A673 (cell line): Measurements from ENCODE around the gene PDGFB. TPM values are rescaled to one million over a fixed set of nuclear protein-coding genes. Genes with fewer than 3 reads are reported as not detected.

ENCODE experiments used
- BruUV-seq: library from RNA; stranded (reverse); fragments of 400-500 nt; replicated peaks from 2 replicates; lab custom pipeline; 2021; lab: Mats Ljungman, UMichigan
- CTCF ChIA-PET: fragments of 300-600 bp; sonication (Branson Sonifier 250); formaldehyde crosslinking; loops from one replicate; lab custom pipeline; 2022; ENCODE audit warnings: antibody characterized with exemption; lab: Charles Lee
- POLR2A ChIA-PET: fragments of 300-600 bp; sonication (Branson Sonifier 250); formaldehyde crosslinking; loops from one replicate; lab custom pipeline; 2022; ENCODE audit warnings: antibody characterized with exemption; ENCODE audit not compliant: low non-redundant PET; lab: Charles Lee
- DNase-seq: peaks from one replicate; pipeline ENCODE4 v3.0.0-alpha.2; 2015; ENCODE audit warnings: low spot score
- H3K27ac ChIP-seq: fragments of 200-600 bp; sonication (generic); 2 replicates; pipeline ENCODE4 v1.5.1; 2016; ENCODE audit warnings: mixed run types, low read depth, mild to moderate bottlenecking, mixed read lengths, antibody characterized with exemption, low read length; ENCODE audit not compliant: poor library complexity, severe bottlenecking
- H3K27me3 ChIP-seq: fragments of 200-600 bp; sonication (generic); replicated peaks from 2 replicates; pipeline ENCODE4 v1.6.1; 2017; ENCODE audit warnings: mixed run types, low read depth, mild to moderate bottlenecking, mixed read lengths, antibody characterized with exemption, low read length; ENCODE audit not compliant: insufficient read depth, poor library complexity
- H3K36me3 ChIP-seq: fragments of 200-600 bp; sonication (generic); 2 replicates; pipeline ENCODE4 v1.6.1; 2016; ENCODE audit warnings: mixed run types, mild to moderate bottlenecking, mixed read lengths, antibody characterized with exemption, low read length; ENCODE audit not compliant: insufficient read depth, poor library complexity, severe bottlenecking
- H3K4me1 ChIP-seq: fragments of 200-600 bp; sonication (generic); 2 replicates; pipeline ENCODE4 v1.6.1; 2017; ENCODE audit warnings: mixed run types, mild to moderate bottlenecking, mixed read lengths, antibody characterized with exemption, low read length; ENCODE audit not compliant: insufficient read depth, poor library complexity, severe bottlenecking
- H3K4me3 ChIP-seq: fragments of 200-600 bp; sonication (generic); 2 replicates; pipeline ENCODE4 v1.5.1; 2016; ENCODE audit warnings: low read depth, mixed run types, mild to moderate bottlenecking, mixed read lengths, low read length; ENCODE audit not compliant: poor library complexity, severe bottlenecking
- H3K9me3 ChIP-seq: fragments of 200-600 bp; sonication (generic); 2 replicates; pipeline ENCODE4 v1.6.1; 2016; ENCODE audit warnings: mixed run types, low read depth, mild to moderate bottlenecking, mixed read lengths, antibody characterized with exemption, low read length; ENCODE audit not compliant: poor library complexity, severe bottlenecking
- EZH2 ChIP-seq: fragments of 200-600 bp; sonication (generic); IDR thresholded peaks from 2 replicates; pipeline ENCODE4 v1.6.1; 2017; ENCODE audit warnings: borderline replicate concordance, low read depth, mild to moderate bottlenecking, mixed read lengths, antibody characterized with exemption, low read length; ENCODE audit not compliant: poor library complexity, severe bottlenecking
- intact Hi-C: fragments of 100-400 bp; cut with micrococcal nuclease; formaldehyde crosslinking; loops from one replicate; pipeline ENCODE4 v1.10.0; 2022; ENCODE audit not compliant: unreplicated experiment
- total RNA-seq: library from RNA; stranded (reverse); gene quantifications from 2 replicates; pipeline ENCODE4 v1.2.3, GENCODE V29; 2021
- TF ChIP-seq, protein P1 (sequence below): fragments of 300-800, 200-600 bp; sonication (generic); conservative IDR thresholded peaks from 2 replicates; pipeline ENCODE4 v1.5.1; 2017; ENCODE audit warnings: low read depth, mild to moderate bottlenecking, antibody characterized with exemption, low read length, moderate library complexity, mixed read lengths

The PDGFB gene
- total RNA-seq, 1 experiment from 2014 or later: 0.09 TPM

GRCh38 chr22:39232246-39232645, 12.5 kb downstream of the PDGFB start:
- intact Hi-C loops: no loop called here
- no peak overlapping the region for H3K27ac ChIP-seq
- BruUV-seq: no TSS peak
- TF ChIP-seq, protein P1, sequence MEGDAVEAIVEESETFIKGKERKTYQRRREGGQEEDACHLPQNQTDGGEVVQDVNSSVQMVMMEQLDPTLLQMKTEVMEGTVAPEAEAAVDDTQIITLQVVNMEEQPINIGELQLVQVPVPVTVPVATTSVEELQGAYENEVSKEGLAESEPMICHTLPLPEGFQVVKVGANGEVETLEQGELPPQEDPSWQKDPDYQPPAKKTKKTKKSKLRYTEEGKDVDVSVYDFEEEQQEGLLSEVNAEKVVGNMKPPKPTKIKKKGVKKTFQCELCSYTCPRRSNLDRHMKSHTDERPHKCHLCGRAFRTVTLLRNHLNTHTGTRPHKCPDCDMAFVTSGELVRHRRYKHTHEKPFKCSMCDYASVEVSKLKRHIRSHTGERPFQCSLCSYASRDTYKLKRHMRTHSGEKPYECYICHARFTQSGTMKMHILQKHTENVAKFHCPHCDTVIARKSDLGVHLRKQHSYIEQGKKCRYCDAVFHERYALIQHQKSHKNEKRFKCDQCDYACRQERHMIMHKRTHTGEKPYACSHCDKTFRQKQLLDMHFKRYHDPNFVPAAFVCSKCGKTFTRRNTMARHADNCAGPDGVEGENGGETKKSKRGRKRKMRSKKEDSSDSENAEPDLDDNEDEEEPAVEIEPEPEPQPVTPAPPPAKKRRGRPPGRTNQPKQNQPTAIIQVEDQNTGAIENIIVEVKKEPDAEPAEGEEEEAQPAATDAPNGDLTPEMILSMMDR: no peak
- TF ChIP-seq EZH2: no peak
- no peak overlapping the region for H3K4me3 ChIP-seq
- H3K9me3 ChIP-seq: no peaks in the 10 kb centered on the region
- peaks cover 5% of the 10 kb centered on the region for H3K4me1 ChIP-seq
- no peak for DNase-seq
- ChIA-PET POLR2A (no interaction called here), CTCF (no interaction called here)
- no peaks in the 10 kb centered on the region for H3K27me3 ChIP-seq
- no peaks in the 10 kb centered on the region for H3K36me3 ChIP-seq

DNA sequence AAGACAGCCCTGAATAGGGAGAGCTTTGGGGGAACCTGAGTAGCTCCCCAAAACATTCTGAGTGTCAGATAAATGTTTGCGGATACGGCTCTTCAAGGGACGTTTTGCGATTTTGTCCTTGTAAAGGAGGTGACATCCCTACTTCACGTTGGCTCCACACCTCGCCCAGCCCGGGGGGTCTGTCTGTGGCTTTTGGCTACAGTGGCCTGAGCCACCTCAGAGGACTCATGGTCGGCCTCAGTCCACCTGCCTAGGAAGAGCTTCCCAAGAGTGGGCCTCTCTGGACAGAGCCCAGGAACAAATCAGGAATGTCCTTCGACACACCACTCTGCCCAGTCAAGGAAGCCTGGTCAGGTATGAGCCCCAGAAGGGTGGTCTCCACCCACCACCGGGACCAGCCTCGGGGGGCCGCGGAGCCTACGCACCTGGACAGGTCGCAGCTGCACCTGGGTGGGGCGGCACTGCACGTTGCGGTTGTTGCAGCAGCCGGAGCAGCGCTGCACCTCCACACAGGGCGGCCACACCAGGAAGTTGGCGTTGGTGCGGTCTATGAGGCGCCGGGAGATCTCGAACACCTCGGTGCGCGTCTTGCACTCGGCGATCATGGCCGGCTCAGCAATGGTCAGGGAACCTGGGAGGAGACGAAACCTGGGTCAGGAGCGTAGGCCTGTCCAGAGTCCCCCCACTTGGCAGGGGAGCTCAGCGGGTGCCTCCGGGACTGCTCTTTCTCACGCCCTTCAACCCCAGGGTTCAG, 13.4 kb downstream of the PDGFB start:
- H3K27me3 ChIP-seq: no peaks in the 10 kb centered on the region
- H3K36me3 ChIP-seq: no peaks in the 10 kb centered on the region
- DNase-seq: no peak
- H3K9me3 ChIP-seq: no peaks in the 10 kb centered on the region
- peaks cover 3% of the 10 kb centered on the region for H3K4me1 ChIP-seq
- CTCF ChIA-PET: no interaction called here
- intact Hi-C loops: no loop called here
- POLR2A ChIA-PET: no interaction called here
- no peak overlapping the region for H3K27ac ChIP-seq
- no peak overlapping the region for H3K4me3 ChIP-seq
- TF ChIP-seq, protein P1: no peak
- TF ChIP-seq EZH2: no peak
- no TSS peak for BruUV-seq

DNA sequence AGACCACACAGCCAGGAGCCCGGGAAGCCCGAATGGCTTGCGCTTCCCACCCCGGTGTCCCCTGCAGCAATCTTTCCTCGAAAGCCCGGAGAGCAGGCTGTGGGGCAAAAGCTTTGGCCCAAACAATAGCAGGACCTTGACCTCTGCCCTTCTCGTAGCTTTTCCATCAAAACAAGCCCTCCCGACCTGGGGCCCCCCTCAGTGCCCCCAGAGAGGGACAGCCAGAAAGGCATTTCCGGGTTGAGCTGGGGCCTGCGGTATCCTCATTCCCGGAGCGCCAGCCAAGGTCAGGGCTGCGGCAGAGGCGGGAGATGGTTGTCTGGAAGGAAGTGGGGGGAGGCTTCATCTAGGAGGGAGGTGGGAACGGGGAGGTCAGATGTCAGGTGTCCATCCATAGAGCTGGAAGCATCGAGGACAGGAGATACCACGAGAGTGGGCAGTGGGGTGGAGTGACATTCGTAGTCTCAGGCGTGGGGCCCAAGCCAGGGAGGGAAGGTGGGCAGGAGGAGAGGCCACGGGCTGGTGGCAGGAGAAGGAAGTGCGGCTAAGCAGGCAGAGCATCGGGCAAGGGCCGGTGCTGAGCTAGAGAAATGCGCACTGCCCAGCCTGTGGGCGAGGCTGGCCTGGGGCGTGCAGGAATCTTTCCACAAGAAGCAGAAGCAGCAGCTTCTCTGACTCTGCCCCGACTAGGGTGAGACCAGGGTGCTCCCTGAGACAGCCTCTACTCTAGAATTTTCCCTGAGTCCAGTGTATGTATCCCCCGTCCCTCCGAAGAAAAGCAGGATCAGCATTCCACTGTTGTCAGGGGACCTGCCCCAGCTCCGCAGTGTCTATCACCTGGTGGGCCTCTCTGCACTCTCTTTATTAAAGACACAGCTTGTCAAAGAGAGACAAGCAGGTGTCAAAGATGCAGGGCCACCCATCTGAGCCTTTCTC, 14.3 kb downstream of the PDGFB start:
- no peaks in the 10 kb centered on the region for H3K36me3 ChIP-seq
- H3K4me3 ChIP-seq: no peak overlapping the region
- H3K27me3 ChIP-seq: no peaks in the 10 kb centered on the region
- intact Hi-C loops: no loop called here
- H3K9me3 ChIP-seq: no peaks in the 10 kb centered on the region
- POLR2A ChIA-PET: no interaction called here
- H3K4me1 ChIP-seq: no peaks in the 10 kb centered on the region
- no peak for TF ChIP-seq EZH2
- TF ChIP-seq, protein P1: no peak
- no TSS peak for BruUV-seq
- H3K27ac ChIP-seq: no peak overlapping the region
- no peak for DNase-seq
- CTCF ChIA-PET: no interaction called here
